Keratinocyte (primary cell): Measurements from ENCODE around the gene MYT1. TPM values are rescaled to one million over a fixed set of nuclear protein-coding genes. Genes with fewer than 3 reads are reported as not detected.

Source experiments
- DNase-seq: peaks from one replicate; pipeline ENCODE4 v3.0.0-alpha.2; 2011; ENCODE audit warnings: low read depth, missing footprints, low spot score
- FAIRE-seq: peaks from 2 replicates; lab custom pipeline; 2011; peaks lifted over from hg19 to GRCh38; lab: Jason Lieb, UNC
- H2AFZ ChIP-seq: 2 replicates; pipeline ENCODE4 v1.6.0; 2012; ENCODE audit warnings: low read length, control low read depth, inconsistent platforms; ENCODE audit not compliant: control insufficient read depth
- H3K27ac ChIP-seq: 2 replicates; pipeline ENCODE4 v1.5.1; 2011; ENCODE audit warnings: low read length; ENCODE audit not compliant: control insufficient read depth, insufficient read depth
- H3K27me3 ChIP-seq: 3 replicates; pipeline ENCODE4 v1.6.0; 2011; ENCODE audit warnings: low read length; ENCODE audit not compliant: control insufficient read depth, insufficient read depth; ENCODE audit errors: extremely low read depth
- H3K36me3 ChIP-seq, 2 experiments: 2 replicates in 1 of 2; 3 replicates in 1 of 2; pipeline ENCODE4 v1.5.1; 2011; ENCODE audit warnings: low read length in 2 of 2, mild to moderate bottlenecking in 1 of 2; ENCODE audit not compliant: control insufficient read depth in 2 of 2, insufficient read depth in 2 of 2; ENCODE audit errors: extremely low read depth in 1 of 2
- H3K4me1 ChIP-seq: 3 replicates; pipeline ENCODE4 v1.5.1; 2011; ENCODE audit warnings: low read length; ENCODE audit not compliant: control insufficient read depth, insufficient read depth; ENCODE audit errors: extremely low read depth
- H3K4me2 ChIP-seq: 3 replicates; pipeline ENCODE4 v1.6.0; 2011; ENCODE audit warnings: low read depth, low read length; ENCODE audit not compliant: control insufficient read depth, insufficient read depth; ENCODE audit errors: extremely low read depth
- H3K4me3 ChIP-seq, 3 experiments: fragments of 200-600 bp in 1 of 3; sonication (generic) in 1 of 3; 2 replicates in 2 of 3; 3 replicates in 1 of 3; pipeline ENCODE4 v1.5.1; 2011 to 2016; ENCODE audit warnings: low read length in 3 of 3, mild to moderate bottlenecking in 3 of 3, control low read depth in 2 of 3, inconsistent platforms in 1 of 3, low read depth in 1 of 3, mixed read lengths in 1 of 3, mixed run types in 1 of 3, moderate library complexity in 1 of 3; ENCODE audit not compliant: control insufficient read depth in 2 of 3, insufficient read depth in 2 of 3; ENCODE audit errors: extremely low read depth in 1 of 3
- H3K79me2 ChIP-seq: 2 replicates; pipeline ENCODE4 v1.6.0; 2012; ENCODE audit warnings: low read length; ENCODE audit not compliant: control insufficient read depth, insufficient read depth
- H3K9ac ChIP-seq: 3 replicates; pipeline ENCODE4 v1.6.0; 2011; ENCODE audit warnings: low read length; ENCODE audit not compliant: control insufficient read depth, insufficient read depth; ENCODE audit errors: extremely low read depth
- H3K9me1 ChIP-seq: 3 replicates; pipeline ENCODE4 v1.6.0; 2011; ENCODE audit warnings: low read length; ENCODE audit not compliant: control insufficient read depth, insufficient read depth; ENCODE audit errors: extremely low read depth
- H3K9me3 ChIP-seq: 2 replicates; pipeline ENCODE4 v1.5.1; 2012; ENCODE audit warnings: low read depth, low read length; ENCODE audit not compliant: control insufficient read depth
- H4K20me1 ChIP-seq: 3 replicates; pipeline ENCODE4 v1.6.0; 2011; ENCODE audit warnings: low read length; ENCODE audit not compliant: control insufficient read depth, insufficient read depth; ENCODE audit errors: extremely low read depth
- CTCF ChIP-seq, 3 experiments: IDR thresholded peaks in 1 of 3; conservative IDR thresholded peaks in 1 of 3; optimal IDR thresholded peaks in 1 of 3; 2 replicates in 2 of 3; 3 replicates in 1 of 3; pipeline versions ENCODE3 to v1.5.1; 2011; ENCODE audit warnings: low read length in 3 of 3, mild to moderate bottlenecking in 3 of 3, moderate library complexity in 2 of 3, control low read depth in 1 of 3, inconsistent platforms in 1 of 3; ENCODE audit not compliant: insufficient read depth in 2 of 3; ENCODE audit errors: extremely low read depth in 1 of 3
- EZH2 ChIP-seq: IDR thresholded peaks from one replicate; pipeline ENCODE4 v1.6.1; 2012; ENCODE audit warnings: inconsistent platforms, mild to moderate bottlenecking, low read length, moderate library complexity
- dilution Hi-C: fragments of 300-500 bp; cut with MboI; formaldehyde crosslinking; loops from one replicate; pipeline ENCODE4 v1.7.0; 2020; ENCODE audit warnings: low sequenced_read_pairs; ENCODE audit not compliant: extremely low pct_ligation_motif_present
- polyA plus RNA-seq, 5 experiments: library from polyadenylated mRNA; depleted of rRNA in 3 of 5; stranded (reverse) in 3 of 5; stranded (forward) in 1 of 5; unstranded in 1 of 5; fragments of >200 nt; gene quantifications; 1 replicate in 1 of 5; 2 replicates in 3 of 5; 3 replicates in 1 of 5; pipeline versions ENCODE4 v1.2.1 to v1.2.3, GENCODE V29; 2011 to 2012; ENCODE audit warnings: missing spikeins in 2 of 5, low read depth in 1 of 5, low replicate concordance in 1 of 5

The MYT1 gene
- polyA plus RNA-seq, 1 donor (not counting 4 experiments of a cell fraction or from before 2014, with no cell fraction given) = not detected

GRCh38 chr20:64273109-64273508 is 108.9 kb downstream of the MYT1 start:
- no peaks in the 10 kb centered on the region for H3K9me3 ChIP-seq
- DNase-seq (no peak), FAIRE-seq (no peak)
- no peaks in the 10 kb centered on the region for H3K4me1 ChIP-seq
- H3K79me2 ChIP-seq = no peaks in the 10 kb centered on the region
- TF ChIP-seq EZH2 (no peak), CTCF (optimal IDR thresholded peaks at IDR 0.05 in 1 of 3, IDR thresholded peaks at IDR 0.05 in 1 of 3, conservative IDR thresholded peaks at IDR 0.05 in 1 of 3; ENCODE audit: extremely low read depth in 1 of 3, insufficient read depth in 2 of 3, low read length in 3 of 3) (no peak)
- dilution Hi-C loops = no loop called here
- H3K27me3 ChIP-seq = no peaks in the 10 kb centered on the region
- no peaks in the 10 kb centered on the region for H4K20me1 ChIP-seq
- no peak overlapping the region for H2AFZ ChIP-seq
- no peak overlapping the region for H3K4me2 ChIP-seq
- no peak overlapping the region for H3K27ac ChIP-seq
- H3K9me1 ChIP-seq = no peaks in the 10 kb centered on the region
- no peaks in the 10 kb centered on the region for H3K36me3 ChIP-seq
- H3K9ac ChIP-seq = no peak overlapping the region
- no peak overlapping the region for H3K4me3 ChIP-seq

- no peaks in the 10 kb centered on the region for H3K9me3 ChIP-seq
- H4K20me1 ChIP-seq = no peaks in the 10 kb centered on the region
- no peak overlapping the region for H3K4me2 ChIP-seq
- no peak for TF ChIP-seq EZH2
- TF ChIP-seq CTCF (optimal IDR thresholded peaks at IDR 0.05 in 1 of 3, IDR thresholded peaks at IDR 0.05 in 1 of 3, conservative IDR thresholded peaks at IDR 0.05 in 1 of 3; ENCODE audit: extremely low read depth in 1 of 3, insufficient read depth in 2 of 3, low read length in 3 of 3) = no peak
- H3K9me1 ChIP-seq = no peaks in the 10 kb centered on the region
- no peak overlapping the region for H3K9ac ChIP-seq
- H3K27ac ChIP-seq = no peak overlapping the region
- no peak for FAIRE-seq
- DNase-seq = no peak
- dilution Hi-C loops = no loop called here
- H3K36me3 ChIP-seq = no peaks in the 10 kb centered on the region
- H3K79me2 ChIP-seq = no peaks in the 10 kb centered on the region
- H3K4me1 ChIP-seq = no peaks in the 10 kb centered on the region
- no peaks in the 10 kb centered on the region for H3K27me3 ChIP-seq
- H2AFZ ChIP-seq = no peak overlapping the region
- no peak overlapping the region for H3K4me3 ChIP-seq
Observed at GRCh38 chr20:64276817-64277216, 112.6 kb downstream of the MYT1 start.
